ENCODE measurements around the gene KIR3DL1. TPM values are rescaled to one million over a fixed set of nuclear protein-coding genes. Genes with fewer than 3 reads are reported as not detected.

Gene KIR3DL1
- total and polyA plus RNA-seq, 11 donors: 0.16 to 0.83 (median 0.19) TPM; not detected in 8

GRCh38 chr19:54877471-54877870 lies 61.2 kb downstream of the KIR3DL1 start:
- Histone ChIP-seq H3K27me3 (peaks cover 0 to 23% (median 8%) of the 10 kb centered on the region in 9 donors), H3K27ac (peak overlapping the region in 1 of 12 donors; percentile 62), H3K9me3 (no peaks in the 10 kb centered on the region), H3K4me3 (no peak overlapping the region), H3K36me3 (no peaks in the 10 kb centered on the region), H3K4me1 (peaks cover 0 to 28% (median 0%) of the 10 kb centered on the region in 12 donors)
- ATAC-seq (no peak), DNase-seq (no peak)
- intact Hi-C loops (cut with DNase I): no loop called here
- WGBS, 4 donors: 56 to 67% (median 60%) methylated on average over 3 of the region's 3 CpGs
- TF ChIP-seq POLR2A (IDR thresholded peaks at IDR 0.05) (no peak), CTCF (IDR thresholded peaks at IDR 0.05) (no peak)

Other genes with a start within 250 kb of the KIR3DL1 start
- 1 to 10 TPM in 4 of 9 donors, under 1 TPM in 5; 0.31 to 8.9 (median 0.94) TPM for gene LILRA2, start 242.7 kb upstream of the KIR3DL1 start, total RNA-seq
- gene LILRA2, start 242.7 kb upstream of the KIR3DL1 start, polyA plus RNA-seq: under 1 TPM; 0.42 to 0.71 TPM
- 1 to 10 TPM in 2 of 9 donors, under 1 TPM in 7; 0.16 to 7.0 (median 0.52) TPM for gene LILRA1, start 222.8 kb upstream of the KIR3DL1 start, total RNA-seq
- under 1 TPM; 0.11 to 0.28 TPM for gene LILRA1, start 222.8 kb upstream of the KIR3DL1 start, polyA plus RNA-seq
- 10 to 100 TPM in 2 of 9 donors, 1 to 10 TPM in 4, under 1 TPM in 3; 0.16 to 35.6 (median 1.5) TPM for gene LILRB1, start 186.0 kb upstream of the KIR3DL1 start, total RNA-seq
- gene LILRB1, start 186.0 kb upstream of the KIR3DL1 start, polyA plus RNA-seq: 1 to 10 TPM in 1 of 2 donors, under 1 TPM in 1; 0.65 to 1.0 TPM
- gene LILRB4, start 153.5 kb upstream of the KIR3DL1 start, total RNA-seq: 10 to 100 TPM in 2 of 9 donors, 1 to 10 TPM in 6, under 1 TPM in 1; 0.97 to 40.9 (median 2.6) TPM
- gene LILRB4, start 153.5 kb upstream of the KIR3DL1 start, polyA plus RNA-seq: 1 to 10 TPM in 1 of 2 donors, under 1 TPM in 1; 0.69 to 1.8 TPM
- not detected for gene KIR3DL3, start 92.0 kb upstream of the KIR3DL1 start, total RNA-seq
- not detected for gene KIR3DL3, start 92.0 kb upstream of the KIR3DL1 start, polyA plus RNA-seq
- gene KIR2DL3, start 78.0 kb upstream of the KIR3DL1 start, total RNA-seq: under 1 TPM in 1 of 9 donors, not detected in 8; 0.37 TPM
- not detected for gene KIR2DL3, start 78.0 kb upstream of the KIR3DL1 start, polyA plus RNA-seq
- under 1 TPM in 1 of 9 donors, not detected in 8; 0.19 TPM for gene KIR2DL1, start 46.7 kb upstream of the KIR3DL1 start, total RNA-seq
- gene KIR2DL1, start 46.7 kb upstream of the KIR3DL1 start, polyA plus RNA-seq: not detected
- under 1 TPM in 1 of 9 donors, not detected in 8; 0.64 TPM for gene KIR2DL4, start 12.9 kb upstream of the KIR3DL1 start, total RNA-seq
- gene KIR2DL4, start 12.9 kb upstream of the KIR3DL1 start, polyA plus RNA-seq: under 1 TPM in 1 of 2 donors, not detected in 1; 0.10 TPM
- under 1 TPM in 1 of 9 donors, not detected in 8; 0.33 TPM for gene KIR2DS4, start 16.2 kb downstream of the KIR3DL1 start, total RNA-seq
- not detected for gene KIR2DS4, start 16.2 kb downstream of the KIR3DL1 start, polyA plus RNA-seq
- gene KIR3DL2, start 34.0 kb downstream of the KIR3DL1 start, total RNA-seq: 1 to 10 TPM in 1 of 9 donors, not detected in 8; 1.1 TPM
- gene KIR3DL2, start 34.0 kb downstream of the KIR3DL1 start, polyA plus RNA-seq: under 1 TPM in 1 of 2 donors, not detected in 1; 0.04 TPM
- gene FCAR, start 57.8 kb downstream of the KIR3DL1 start, total RNA-seq: 1 to 10 TPM in 2 of 9 donors, under 1 TPM in 5, not detected in 2; 0.26 to 3.9 (median 0.62) TPM
- under 1 TPM; 0.15 to 0.36 TPM for gene FCAR, start 57.8 kb downstream of the KIR3DL1 start, polyA plus RNA-seq
- 1 to 10 TPM in 1 of 9 donors, under 1 TPM in 1, not detected in 7; 0.33 to 1.2 TPM for gene NCR1, start 89.7 kb downstream of the KIR3DL1 start, total RNA-seq
- gene NCR1, start 89.7 kb downstream of the KIR3DL1 start, polyA plus RNA-seq: not detected
- gene NLRP7, start 131.1 kb downstream of the KIR3DL1 start, total RNA-seq: not detected
- not detected for gene NLRP7, start 131.1 kb downstream of the KIR3DL1 start, polyA plus RNA-seq
- 1 to 10 TPM in 1 of 9 donors, under 1 TPM in 4, not detected in 4; 0.12 to 5.5 (median 0.79) TPM for gene NLRP2, start 149.9 kb downstream of the KIR3DL1 start, total RNA-seq
- gene NLRP2, start 149.9 kb downstream of the KIR3DL1 start, polyA plus RNA-seq: under 1 TPM in 1 of 2 donors, not detected in 1; 0.07 TPM
- 1 to 10 TPM in 1 of 9 donors, under 1 TPM in 7, not detected in 1; 0.24 to 1.7 (median 0.51) TPM for gene GP6, start 221.8 kb downstream of the KIR3DL1 start, total RNA-seq
- gene GP6, start 221.8 kb downstream of the KIR3DL1 start, polyA plus RNA-seq: under 1 TPM; 0.65 to 0.88 TPM
- gene RDH13, start 246.7 kb downstream of the KIR3DL1 start, total RNA-seq: 10 to 100 TPM; 29.3 to 60.7 (median 43.0) TPM
- 10 to 100 TPM; 34.6 to 37.9 TPM for gene RDH13, start 246.7 kb downstream of the KIR3DL1 start, polyA plus RNA-seq

Measured in heart left ventricle (tissue), 16 donors.